Thoracic aorta endothelial cell (primary cell): ENCODE data around the gene HPS4. TPM values are rescaled to one million over a fixed set of nuclear protein-coding genes. Genes with fewer than 3 reads are reported as not detected.

Experiments
- total RNA-seq: library from RNA; depleted of rRNA; stranded (reverse); fragments of >200 nt; gene quantifications from 2 replicates; pipeline ENCODE4 v1.2.3, GENCODE V29; 2012

Gene HPS4
- 31.9 and 37.0 TPM in 2 replicates for total RNA-seq

GRCh38 chr22:26483439-26484359 lies at the start of gene HPS4, which contains the start of gene SRRD:
Gene HPS4 (minus strand): TSS chr22:26483783. CDS start chr22:26481762, 2,021 bp downstream.
Gene SRRD (plus strand): TSS chr22:26483877. CDS start chr22:26483891, 14 bp downstream.

GRCh38 chr22:26512149-26512793 lies 28.7 kb upstream of the HPS4 start, which contains the start of gene TFIP11:
Gene TFIP11 (minus strand): TSS chr22:26512473. CDS start chr22:26510272, 2,201 bp downstream.

GRCh38 chr22:26428515-26429457 lies 54.8 kb downstream of the HPS4 start, which contains the start of gene ASPHD2:
Gene ASPHD2 (plus strand): TSS chr22:26429260. CDS start chr22:26433616, 4,356 bp downstream.

Other genes starting within 250 kb of the HPS4 start
- gene ASPHD2, start 54.5 kb downstream of the HPS4 start, total RNA-seq = 6.0 and 9.2 TPM in 2 replicates
- gene SRRD, start 94 bp upstream of the HPS4 start, total RNA-seq = 23.6 and 37.1 TPM in 2 replicates
- 34.2 and 41.5 TPM in 2 replicates for gene TFIP11, start 28.7 kb upstream of the HPS4 start, total RNA-seq
- gene TPST2, start 106.3 kb upstream of the HPS4 start, total RNA-seq = 44.5 and 45.6 TPM in 2 replicates
- gene CRYBB1, start 134.2 kb upstream of the HPS4 start, total RNA-seq = not detected in 2 replicates
- not detected in 2 replicates for gene CRYBA4, start 138.2 kb upstream of the HPS4 start, total RNA-seq
- 0.43 and 0.66 TPM in 2 replicates for gene MIAT, start 173.8 kb upstream of the HPS4 start, total RNA-seq